ENCODE data around the gene NR2F1-AS1.

Gene NR2F1-AS1

DNA sequence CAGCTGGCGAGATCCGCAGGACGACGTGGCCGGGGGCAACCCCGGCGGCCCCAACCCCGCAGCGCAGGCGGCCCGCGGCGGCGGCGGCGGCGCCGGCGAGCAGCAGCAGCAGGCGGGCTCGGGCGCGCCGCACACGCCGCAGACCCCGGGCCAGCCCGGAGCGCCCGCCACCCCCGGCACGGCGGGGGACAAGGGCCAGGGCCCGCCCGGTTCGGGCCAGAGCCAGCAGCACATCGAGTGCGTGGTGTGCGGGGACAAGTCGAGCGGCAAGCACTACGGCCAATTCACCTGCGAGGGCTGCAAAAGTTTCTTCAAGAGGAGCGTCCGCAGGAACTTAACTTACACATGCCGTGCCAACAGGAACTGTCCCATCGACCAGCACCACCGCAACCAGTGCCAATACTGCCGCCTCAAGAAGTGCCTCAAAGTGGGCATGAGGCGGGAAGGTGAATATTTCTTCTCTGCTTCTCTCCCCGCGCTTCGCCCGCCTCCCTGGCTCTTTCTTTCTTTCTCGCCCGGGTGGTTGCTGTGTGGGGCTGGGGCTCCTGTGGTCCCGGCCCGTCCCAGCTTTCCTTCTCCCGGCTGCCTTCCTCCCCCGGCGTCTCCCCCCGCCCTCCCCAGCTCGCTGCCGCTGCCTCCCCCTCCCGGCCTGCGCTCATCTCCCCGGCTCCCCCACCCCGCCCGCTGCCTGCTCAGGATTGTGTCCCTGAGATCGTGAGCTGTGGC lies 4.2 kb upstream of the NR2F1-AS1 start:
- TF ChIP-seq, protein P1, sequence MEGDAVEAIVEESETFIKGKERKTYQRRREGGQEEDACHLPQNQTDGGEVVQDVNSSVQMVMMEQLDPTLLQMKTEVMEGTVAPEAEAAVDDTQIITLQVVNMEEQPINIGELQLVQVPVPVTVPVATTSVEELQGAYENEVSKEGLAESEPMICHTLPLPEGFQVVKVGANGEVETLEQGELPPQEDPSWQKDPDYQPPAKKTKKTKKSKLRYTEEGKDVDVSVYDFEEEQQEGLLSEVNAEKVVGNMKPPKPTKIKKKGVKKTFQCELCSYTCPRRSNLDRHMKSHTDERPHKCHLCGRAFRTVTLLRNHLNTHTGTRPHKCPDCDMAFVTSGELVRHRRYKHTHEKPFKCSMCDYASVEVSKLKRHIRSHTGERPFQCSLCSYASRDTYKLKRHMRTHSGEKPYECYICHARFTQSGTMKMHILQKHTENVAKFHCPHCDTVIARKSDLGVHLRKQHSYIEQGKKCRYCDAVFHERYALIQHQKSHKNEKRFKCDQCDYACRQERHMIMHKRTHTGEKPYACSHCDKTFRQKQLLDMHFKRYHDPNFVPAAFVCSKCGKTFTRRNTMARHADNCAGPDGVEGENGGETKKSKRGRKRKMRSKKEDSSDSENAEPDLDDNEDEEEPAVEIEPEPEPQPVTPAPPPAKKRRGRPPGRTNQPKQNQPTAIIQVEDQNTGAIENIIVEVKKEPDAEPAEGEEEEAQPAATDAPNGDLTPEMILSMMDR (IDR thresholded peaks at IDR 0.05; ENCODE audit: control insufficient read depth, insufficient read depth, low read depth, low read length, missing control alignments) = no peak
- no peak for DNase-seq (ENCODE audit: low read depth)
- peak overlapping the region; percentile 68 for H3K4me3 ChIP-seq (ENCODE audit: control insufficient read depth, low read depth, low read length)

DNA sequence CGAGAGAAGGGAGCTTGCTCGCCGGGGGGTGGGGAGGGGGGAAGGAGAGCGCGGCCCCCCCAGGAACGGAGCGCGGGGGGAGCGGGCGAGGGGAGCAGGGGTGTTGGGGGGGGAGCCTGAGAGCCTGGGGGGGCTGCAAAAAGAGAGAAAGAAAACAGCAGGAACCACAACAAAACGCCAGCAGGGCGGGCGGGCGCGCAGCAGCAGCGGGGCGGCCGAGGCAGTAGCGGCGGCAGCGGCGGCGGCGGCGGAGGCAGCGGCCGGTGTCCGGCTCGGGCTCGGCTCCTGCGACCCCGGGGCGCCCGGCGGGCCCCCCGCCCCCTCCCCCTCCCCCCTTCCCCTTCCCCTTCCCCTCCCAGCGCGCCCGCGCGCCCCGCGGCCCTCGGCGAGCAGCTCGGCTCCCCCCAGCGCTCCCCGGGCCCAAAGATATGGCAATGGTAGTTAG lies 3.6 kb upstream of the NR2F1-AS1 start:
- TF ChIP-seq, protein P1 (IDR thresholded peaks at IDR 0.05; ENCODE audit: control insufficient read depth, insufficient read depth, low read depth, low read length, missing control alignments) = no peak
- peak overlapping the region; percentile 68 for H3K4me3 ChIP-seq (ENCODE audit: control insufficient read depth, low read depth, low read length)
- no peak for DNase-seq (ENCODE audit: low read depth)

DNA sequence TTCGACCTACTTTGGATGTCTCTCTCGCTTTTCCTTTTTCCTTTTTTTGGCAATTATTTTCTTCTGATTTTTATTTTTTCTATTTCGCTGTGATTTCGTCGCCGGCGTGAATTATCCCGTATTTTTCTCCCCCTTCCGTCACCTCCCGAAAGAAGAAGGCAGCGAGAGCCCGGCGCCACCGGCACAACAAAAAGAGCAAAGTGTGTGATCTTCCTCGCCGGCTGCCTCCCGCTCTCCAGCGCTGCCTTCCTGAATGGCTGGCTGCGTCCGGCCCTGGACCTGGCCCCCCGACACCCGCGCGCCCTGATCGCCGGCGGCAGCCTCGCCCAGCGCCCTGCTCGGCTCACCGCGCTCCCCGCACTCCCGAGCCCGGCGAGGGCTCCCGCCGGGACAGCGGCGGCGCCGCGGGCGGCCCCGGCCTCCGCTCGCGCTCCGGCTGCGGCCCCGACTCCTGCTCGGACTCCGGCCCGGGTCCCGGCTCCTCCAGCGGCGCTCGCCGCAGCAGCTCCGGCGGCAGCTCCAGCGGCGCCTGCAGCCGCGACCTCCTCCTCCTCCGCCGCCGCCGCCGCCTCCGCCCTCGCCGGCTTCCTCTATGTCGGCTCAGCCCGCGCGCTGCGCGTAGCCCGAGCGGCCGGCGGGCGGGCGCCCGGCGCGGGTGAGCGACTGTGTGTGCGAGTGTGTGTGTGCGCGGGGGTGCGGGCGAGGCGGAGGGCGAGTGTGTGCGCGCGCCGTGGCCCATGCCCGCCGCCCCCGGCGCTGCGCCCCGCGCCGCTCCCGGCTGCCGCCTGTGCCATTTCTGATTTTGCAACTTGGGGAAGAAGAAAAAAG lies 3.0 kb upstream of the NR2F1-AS1 start:
- H3K4me3 ChIP-seq (ENCODE audit: control insufficient read depth, low read depth, low read length) = peak overlapping the region; percentile 68
- TF ChIP-seq, protein P1 (IDR thresholded peaks at IDR 0.05; ENCODE audit: control insufficient read depth, insufficient read depth, low read depth, low read length, missing control alignments) = no peak
- DNase-seq (ENCODE audit: low read depth) = no peak

DNA sequence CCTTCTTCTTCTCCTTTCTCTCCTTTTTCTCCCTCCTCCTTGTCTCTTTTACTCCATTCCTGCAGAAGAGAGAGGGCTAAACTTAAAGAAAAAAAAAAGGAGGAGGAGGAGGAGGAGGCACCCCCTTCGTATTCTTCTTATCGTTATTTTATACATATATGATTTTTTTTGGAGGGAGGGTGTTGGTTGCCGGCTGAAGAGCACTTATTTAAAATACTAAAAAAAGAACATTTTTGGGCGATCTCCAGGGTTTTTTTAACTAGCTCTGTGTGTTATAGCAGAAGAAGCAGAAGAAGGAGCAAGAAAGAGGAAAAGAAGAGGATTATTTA lies 2.4 kb upstream of the NR2F1-AS1 start:
- DNase-seq (ENCODE audit: low read depth) = no peak
- TF ChIP-seq, protein P1 (IDR thresholded peaks at IDR 0.05; ENCODE audit: control insufficient read depth, insufficient read depth, low read depth, low read length, missing control alignments) = no peak
- H3K4me3 ChIP-seq (ENCODE audit: control insufficient read depth, low read depth, low read length) = peak overlapping the region; percentile 68

DNA sequence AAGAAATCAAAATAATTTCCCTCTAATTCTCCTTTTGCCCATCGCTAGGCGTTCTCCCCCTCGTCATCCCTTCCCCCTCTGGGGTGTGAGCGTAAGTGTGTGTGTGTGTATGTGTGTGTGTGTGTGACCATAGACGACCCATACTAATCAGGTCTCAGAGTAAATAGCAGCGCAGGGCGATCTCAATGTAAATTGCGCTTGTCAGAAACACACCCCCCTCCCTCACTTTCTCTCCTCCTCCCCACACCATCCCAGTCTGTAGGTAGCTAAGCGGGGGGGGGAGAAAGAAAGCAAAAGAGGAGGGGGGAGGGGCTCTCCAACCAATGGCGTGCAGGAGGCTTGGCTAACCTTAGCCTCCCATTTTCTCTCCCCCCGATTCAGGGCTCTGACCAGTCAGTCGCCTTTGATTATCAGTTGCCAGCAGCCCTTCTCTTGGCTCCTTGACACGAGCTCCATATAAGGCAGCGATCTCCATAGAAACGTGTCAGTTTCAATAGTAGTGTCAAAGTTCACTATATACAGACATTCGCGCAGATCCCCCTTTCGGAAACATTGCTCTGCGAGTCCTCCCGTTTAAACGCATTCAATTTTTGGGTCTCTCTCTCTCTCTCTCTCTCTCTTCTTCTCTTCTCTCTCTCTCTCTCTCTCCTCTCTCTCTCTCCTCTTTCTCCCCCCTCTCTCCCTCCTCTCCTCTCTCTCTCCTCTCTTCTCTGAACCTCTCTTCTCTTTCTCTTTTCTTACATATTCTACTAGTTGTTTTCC lies 1.8 kb upstream of the NR2F1-AS1 start, which contains the start of gene NR2F1:
TSS of gene NR2F1 (plus strand) at position 546 of the 762 bp plus-strand sequence. CDS start 1,802 bp downstream, outside the sequence.
- TF ChIP-seq, protein P1 (IDR thresholded peaks at IDR 0.05; ENCODE audit: control insufficient read depth, insufficient read depth, low read depth, low read length, missing control alignments) = no peak
- DNase-seq (ENCODE audit: low read depth) = peak; percentile 99
- peak within 1 kb of the TSS; percentile 68 for H3K4me3 ChIP-seq (ENCODE audit: control insufficient read depth, low read depth, low read length)

DNA sequence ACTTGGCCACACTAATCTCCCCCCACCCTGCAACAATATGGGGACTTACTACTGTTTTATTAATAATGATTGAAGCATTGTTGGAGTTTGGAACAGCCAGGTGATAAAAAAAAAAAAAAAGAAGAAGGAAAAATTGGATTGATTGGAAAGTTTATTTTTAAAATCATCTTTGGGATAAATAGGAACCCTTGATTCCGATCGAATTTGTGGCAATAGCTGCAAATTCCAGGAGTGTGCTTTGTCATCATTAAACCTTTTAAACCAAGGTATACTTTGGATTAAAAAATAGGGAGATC lies 1.1 kb upstream of the NR2F1-AS1 start:
- H3K4me3 ChIP-seq (ENCODE audit: control insufficient read depth, low read depth, low read length) = peak overlapping the region; percentile 68
- TF ChIP-seq, protein P1 (IDR thresholded peaks at IDR 0.05; ENCODE audit: control insufficient read depth, insufficient read depth, low read depth, low read length, missing control alignments) = no peak
- DNase-seq (ENCODE audit: low read depth) = no peak

Measured in AG09309 (cell line).